HepG2 (cell line): Measurements from ENCODE around the gene CACNG7. TPM values are rescaled to one million over a fixed set of nuclear protein-coding genes. Genes with fewer than 3 reads are reported as not detected.
"Not testable (repeated sequence)": the region's sequence is repeated elsewhere in the genome, so short reads cannot be mapped to it uniquely, and the experiment has no call there.

Source experiments
- ATAC-seq: fragments of 200-7000 bp; cut with Tn5 transposase; 3 replicates; pipeline ENCODE4 v1.9.1; 2020; ENCODE audit warnings: mild to moderate bottlenecking, moderate library complexity
- BruUV-seq: library from RNA; stranded (reverse); fragments of 400-500 nt; replicated peaks from 2 replicates; lab custom pipeline; 2021; lab: Mats Ljungman, UMichigan
- CTCF ChIA-PET: fragments of 300-600 bp; formaldehyde crosslinking; extraction: SDS; loops from one replicate; lab custom pipeline; 2021; ENCODE audit warnings: low total read pairs, inconsistent platforms, low intra/inter-chr PET ratio; lab: Yijun Ruan, JAX
- POLR2A ChIA-PET: fragments of 350-600 bp; sonication (Branson Sonifier 250); formaldehyde crosslinking; loops from one replicate; lab custom pipeline; 2020; ENCODE audit warnings: antibody characterized with exemption, inconsistent platforms; lab: Yijun Ruan, JAX
- DNase-seq: peaks from one replicate; pipeline ENCODE4 v3.0.0-alpha.2; 2015; ENCODE audit warnings: low spot score
- FAIRE-seq: peaks from 3 replicates; lab custom pipeline; 2011; peaks lifted over from hg19 to GRCh38; lab: Jason Lieb, UNC
- H2AFZ ChIP-seq: one replicate; pipeline ENCODE4 v1.6.1; 2011; ENCODE audit warnings: low read length, inconsistent platforms
- H3K27ac ChIP-seq: fragments of 300-600 bp; 3 replicates; pipeline ENCODE4 v1.8.0; 2011; ENCODE audit warnings: mixed run types, mild to moderate bottlenecking, mixed read lengths, low read length, inconsistent platforms; ENCODE audit not compliant: insufficient read depth; ENCODE audit errors: extremely low read length
- H3K27me3 ChIP-seq, 2 experiments: fragments of 200-600 bp in 1 of 2; 2 replicates in 1 of 2; 3 replicates in 1 of 2; pipeline versions ENCODE4 v1.6.0 to v1.8.0; 2011; ENCODE audit warnings: low read length in 2 of 2, mild to moderate bottlenecking in 2 of 2, moderate library complexity in 2 of 2, inconsistent platforms in 1 of 2; ENCODE audit not compliant: insufficient read depth in 2 of 2, control insufficient read depth in 1 of 2
- H3K36me3 ChIP-seq, 2 experiments: fragments of 200-600 bp in 1 of 2; replicated peaks in 1 of 2; 2 replicates in 1 of 2; 3 replicates in 1 of 2; pipeline versions ENCODE4 v1.5.1 to v1.8.0; 2011; ENCODE audit warnings: low read length in 2 of 2, inconsistent platforms in 1 of 2; ENCODE audit not compliant: insufficient read depth in 2 of 2, control insufficient read depth in 1 of 2
- H3K4me1 ChIP-seq: 2 replicates; pipeline ENCODE4 v1.5.1; 2012; ENCODE audit warnings: low read length, inconsistent platforms; ENCODE audit not compliant: insufficient read depth
- H3K4me2 ChIP-seq: 2 replicates; pipeline ENCODE4 v1.6.0; 2011; ENCODE audit warnings: low read depth, low read length, inconsistent platforms
- H3K4me3 ChIP-seq, 3 experiments: fragments of 200-600 bp in 1 of 3; sonication (generic), shearing (Covaris generic) in 1 of 3; replicated peaks in 1 of 3; 2 replicates each; pipeline ENCODE4 v1.5.1; 2011 to 2016; ENCODE audit warnings: low read length in 3 of 3, inconsistent platforms in 2 of 3, low read depth in 2 of 3, mild to moderate bottlenecking in 2 of 3, control low read depth in 1 of 3, mixed read lengths in 1 of 3; ENCODE audit not compliant: insufficient read depth in 1 of 3
- H3K79me2 ChIP-seq: one replicate; pipeline ENCODE4 v1.6.1; 2011; ENCODE audit warnings: low read length, inconsistent platforms; ENCODE audit not compliant: insufficient read depth
- H3K9ac ChIP-seq: 2 replicates; pipeline ENCODE4 v1.6.0; 2011; ENCODE audit warnings: mild to moderate bottlenecking, low read depth, low read length, inconsistent platforms; ENCODE audit not compliant: insufficient read depth
- H3K9me3 ChIP-seq: 2 replicates; pipeline ENCODE4 v1.5.1; 2012; ENCODE audit warnings: mild to moderate bottlenecking, low read length
- H4K20me1 ChIP-seq: 2 replicates; pipeline ENCODE4 v1.6.0; 2011; ENCODE audit warnings: inconsistent platforms, mild to moderate bottlenecking, low read length, moderate library complexity; ENCODE audit not compliant: insufficient read depth
- CEBPZ ChIP-seq: IDR thresholded peaks from 2 replicates; pipeline ENCODE4 v1.6.1; 2012; ENCODE audit warnings: low read length, improper control_type of control experiment
- CTCF ChIP-seq: sonication (generic); formaldehyde crosslinking; IDR thresholded peaks from 2 replicates; pipeline ENCODE4 v1.5.0; 2020; ENCODE audit warnings: mild to moderate bottlenecking, missing genetic modification reagents, moderate library complexity
- RAD21 ChIP-seq: fragments of 450-650 bp; formaldehyde crosslinking; IDR thresholded peaks from 2 replicates; pipeline ENCODE4 v1.5.0; 2020; ENCODE audit warnings: mild to moderate bottlenecking
- STAG1 ChIP-seq: sonication (generic); formaldehyde crosslinking; IDR thresholded peaks from 2 replicates; pipeline ENCODE4 v1.4.0; 2020; ENCODE audit warnings: missing genetic modification reagents
- TSC22D2 ChIP-seq: sonication (generic); formaldehyde crosslinking; IDR thresholded peaks from 2 replicates; pipeline ENCODE4 v1.5.1; 2020; ENCODE audit warnings: missing genetic modification reagents, mild to moderate bottlenecking, borderline replicate concordance
- ZFP36 ChIP-seq: fragments of 150-350 bp; IDR thresholded peaks from 2 replicates; pipeline ENCODE4 v1.6.1; 2018; ENCODE audit warnings: borderline replicate concordance, low read length, low read depth; ENCODE audit not compliant: partially characterized antibody
- WGBS: methylation state at CpG from one replicate; pipeline ENCODE4 v1.1.6; 2017; ENCODE audit warnings: low lambda C conversion rate; 5-methylcytosine and 5-hydroxymethylcytosine counted together
- in situ Hi-C: cut with HindIII; loops from 2 replicates; pipeline ENCODE4 v1.10.0; 2017; ENCODE audit warnings: low pct_unique_long_range_greater_than_20kb; ENCODE audit not compliant: extremely low pct_ligation_motif_present
- intact Hi-C: fragments of 100-400 bp; cut with micrococcal nuclease; formaldehyde crosslinking; loops from one replicate; pipeline ENCODE4 v1.10.0; 2022; ENCODE audit not compliant: unreplicated experiment
- polyA plus RNA-seq, 8 experiments: library from polyadenylated mRNA; depleted of rRNA in 3 of 8; stranded (reverse) in 7 of 8; unstranded in 1 of 8; fragments of >200 nt; fragmentation: Illumina TruSeq in 4 of 8; extraction: Trizol in 4 of 8; gene quantifications; 2 replicates each; pipeline versions ENCODE4 v1.2.1 to v1.2.3, GENCODE V29; 2011 to 2016; ENCODE audit warnings: low read depth in 4 of 8, missing spikeins in 1 of 8, mixed read lengths in 1 of 8; ENCODE audit not compliant: insufficient read depth in 1 of 8
- total RNA-seq, 5 experiments: library from RNA; depleted of rRNA; stranded (reverse); fragments of >200 nt; fragmentation: Illumina TruSeq; extraction: Trizol; gene quantifications; 2 replicates each; pipeline ENCODE4 v1.2.3, GENCODE V29; 2016; ENCODE audit warnings: low read depth in 1 of 5

CACNG7 gene
- total and polyA plus RNA-seq, 2 of the 13 experiments (the other 11 are each of a cell fraction or from before 2014, with no cell fraction given) = not detected

GRCh38 chr19:53945998-53946397 is 36.9 kb downstream of the CACNG7 start (continued):
- no peak for TF ChIP-seq TSC22D2 (CRISPR knock-in tag)
- no peak for TF ChIP-seq CEBPZ

- peak; percentile 70 for ATAC-seq
- H3K4me2 ChIP-seq = no peak overlapping the region
- H3K9ac ChIP-seq = no peak overlapping the region
- H3K9me3 ChIP-seq = no peaks in the 10 kb centered on the region
- ChIA-PET CTCF (no interaction called here), POLR2A (no interaction called here)
- in situ Hi-C loops = no loop called here
- FAIRE-seq = no peak
- no peaks in the 10 kb centered on the region for H3K79me2 ChIP-seq
- H3K27me3 ChIP-seq = peaks cover 0 to 24% of the 10 kb centered on the region in 2 experiments; a peak in 2 of 5 replicates
- H3K4me1 ChIP-seq = no peaks in the 10 kb centered on the region
- BruUV-seq = no TSS peak
- 77% methylated on average over 5 of the region's 5 CpGs for WGBS
- H4K20me1 ChIP-seq = 0 out of 2 replicates have a peak, but pooled peaks cover 2% of the 10 kb centered on the region
- DNase-seq = peak; percentile 21
- H3K4me3 ChIP-seq = no peak overlapping the region
- TF ChIP-seq STAG1 (CRISPR knock-in tag) (peak; percentile 56; the same call in 1 of the 2 replicates), CTCF (CRISPR knock-in tag) (peak; percentile 59), RAD21 (no peak), ZFP36 (peak; percentile 14)
- TF ChIP-seq, all 625 proteins: peak for 3
- Histone ChIP-seq H3K36me3 (no peaks in the 10 kb centered on the region), H3K27ac (no peak overlapping the region), H2AFZ (no peak overlapping the region)
- intact Hi-C loops = no loop called here
Observed at GRCh38 chr19:53947624-53948023, 38.5 kb downstream of the CACNG7 start.

GRCh38 chr19:53948611-53949010 is 39.5 kb downstream of the CACNG7 start:
- H3K4me1 ChIP-seq, H3K4me2 ChIP-seq, H2AFZ ChIP-seq, H3K4me3 ChIP-seq, ATAC-seq, H3K36me3 ChIP-seq, FAIRE-seq, H3K27ac ChIP-seq, H3K79me2 ChIP-seq, H3K9me3 ChIP-seq, H4K20me1 ChIP-seq, POLR2A ChIA-PET, intact Hi-C loops, DNase-seq, in situ Hi-C loops, CTCF ChIA-PET, H3K9ac ChIP-seq, BruUV-seq: not testable (repeated sequence)
- WGBS = 28% methylated on average over 5 of the region's 5 CpGs
- H3K27me3 ChIP-seq = peaks cover 0 to 23% of the 10 kb centered on the region in 2 experiments; a peak in 2 of 5 replicates
